NCI-H1105 (cell line): ENCODE results near the gene APOA1.

Experiments used
- DNase-seq: peaks from one replicate; lab custom pipeline; 2025; lab: John Stamatoyannopoulos, UW

APOA1 gene

GRCh38 chr11:116788975-116789374, 48.4 kb downstream of the APOA1 start:
- no peak for DNase-seq

GRCh38 chr11:116788534-116788933, 48.9 kb downstream of the APOA1 start:
- no peak for DNase-seq

DNA sequence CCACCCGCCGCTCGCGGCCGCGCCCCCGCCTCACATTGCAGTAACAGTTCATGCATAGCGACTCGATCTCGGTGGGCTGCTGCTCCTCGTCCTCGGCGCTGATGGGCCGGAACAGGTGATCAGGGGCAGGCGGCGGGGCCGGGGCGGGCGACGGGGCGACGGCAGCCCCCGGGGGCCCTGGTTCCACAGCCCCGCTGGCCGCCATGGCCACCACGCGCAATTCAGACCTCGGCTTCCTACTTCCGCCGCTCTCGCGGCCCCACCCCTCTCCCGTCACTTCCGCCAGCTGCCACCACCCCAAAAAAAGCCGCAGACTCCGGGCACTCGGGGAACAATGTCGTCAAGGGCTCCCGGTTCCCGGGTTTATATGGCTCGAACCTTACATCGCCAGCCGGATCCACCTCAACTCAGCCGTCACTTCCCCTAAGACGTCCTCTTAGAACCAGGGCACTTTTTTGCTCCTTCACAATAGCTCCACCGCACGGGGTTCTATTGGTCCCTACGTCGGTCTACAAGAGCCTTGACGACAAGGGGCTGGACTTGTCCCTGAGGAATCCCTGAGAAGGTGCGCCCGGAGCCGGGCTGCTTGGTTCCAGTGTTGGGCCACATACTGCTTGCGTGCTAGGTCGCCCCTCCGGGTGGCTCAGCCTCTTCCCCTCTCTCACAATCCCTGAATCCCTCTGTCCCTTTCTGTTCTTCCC, 49.5 kb downstream of the APOA1 start, which contains the start of gene ZPR1:
Gene ZPR1, minus strand, starts transcription at position 238 of the 701 bp plus-strand sequence. Its CDS starts 33 bp downstream, at position 205.
- DNase-seq = peak; percentile 61

GRCh38 chr11:116787436-116787785, 50.0 kb downstream of the APOA1 start:
- DNase-seq = no peak

DNA sequence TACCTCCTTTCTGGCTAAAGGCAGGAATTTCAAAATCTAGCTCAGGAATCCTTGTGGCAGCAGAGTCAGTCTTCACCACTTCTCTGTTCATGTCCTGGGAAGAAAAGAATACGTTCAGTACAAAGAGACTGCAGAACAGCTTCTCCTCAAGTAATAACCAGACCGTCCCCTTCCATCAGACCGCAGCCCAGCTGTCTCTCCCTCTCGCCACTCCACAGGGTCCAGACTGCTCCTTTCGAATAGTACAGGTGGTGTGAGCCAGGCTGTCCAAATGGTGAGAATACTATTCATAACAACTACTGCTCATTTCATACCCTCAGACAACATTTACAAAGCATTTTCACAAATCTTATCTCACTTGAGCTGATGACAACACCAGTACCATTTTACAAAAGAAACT, 50.5 kb downstream of the APOA1 start:
- no peak for DNase-seq

GRCh38 chr11:116786326-116786725, 51.1 kb downstream of the APOA1 start:
- no peak for DNase-seq
